Measurements from ENCODE around the gene TOMM40. TPM values are rescaled to one million over a fixed set of nuclear protein-coding genes. Genes with fewer than 3 reads are reported as not detected.
"Not testable (repeated sequence)": the region's sequence is repeated elsewhere in the genome, so short reads cannot be mapped to it uniquely, and the experiment has no call there.

The TOMM40 gene
- polyA plus RNA-seq, 5 donors, result 29.9 to 51.4 (median 32.4) TPM

GRCh38 chr19:44867578-44867977, 23.5 kb upstream of the TOMM40 start:
- no peak for DNase-seq

GRCh38 chr19:44869733-44870470, 21.2 kb upstream of the TOMM40 start:
- DNase-seq, result no peak

- no peak for DNase-seq
Measured at GRCh38 chr19:44871809-44872208, 19.2 kb upstream of the TOMM40 start.

GRCh38 chr19:44872661-44873060, 18.4 kb upstream of the TOMM40 start:
- no peak for DNase-seq

- DNase-seq, result no peak
Measured at GRCh38 chr19:44874317-44874716, 16.7 kb upstream of the TOMM40 start.

GRCh38 chr19:44875666-44876451, 15.2 kb upstream of the TOMM40 start:
- DNase-seq, result no peak

GRCh38 chr19:44876930-44877535, 14.0 kb upstream of the TOMM40 start:
- no peak for DNase-seq

GRCh38 chr19:44878120-44878865, 12.8 kb upstream of the TOMM40 start:
- DNase-seq, result no peak

GRCh38 chr19:44879309-44880065, 11.6 kb upstream of the TOMM40 start:
- no peak for DNase-seq

- no peak for DNase-seq
Measured at GRCh38 chr19:44882063-44882462, 9.0 kb upstream of the TOMM40 start.

GRCh38 chr19:44882619-44883397, 8.2 kb upstream of the TOMM40 start:
- DNase-seq, result not testable (repeated sequence)

- no peak for DNase-seq
Measured at GRCh38 chr19:44883922-44884321, 7.1 kb upstream of the TOMM40 start.

GRCh38 chr19:44884566-44884965, 6.5 kb upstream of the TOMM40 start:
- DNase-seq, result no peak

- no peak for DNase-seq
Measured at GRCh38 chr19:44886141-44886540, 4.9 kb upstream of the TOMM40 start.

- no peak for DNase-seq
Measured at GRCh38 chr19:44887648-44888047, 3.4 kb upstream of the TOMM40 start.

- DNase-seq, result not testable (repeated sequence)
Measured at GRCh38 chr19:44888335-44888734, 2.7 kb upstream of the TOMM40 start.

GRCh38 chr19:44889830-44890365, 1.2 kb upstream of the TOMM40 start:
- no peak for DNase-seq

- peak; percentile 100 for DNase-seq
Measured at GRCh38 chr19:44890366-44891015, 563 bp upstream of the TOMM40 start.

GRCh38 chr19:44892932-44893331, 1.9 kb downstream of the TOMM40 start:
- no peak for DNase-seq
